OCI-LY3 (cell line): ENCODE data around the gene C9orf50.

ENCODE experiments used
- EZH2phosphoT487 ChIP-seq: fragments of 200-600 bp; shearing (Covaris generic); IDR thresholded peaks from 2 replicates; pipeline ENCODE4 v1.6.1; 2018; ENCODE audit warnings: antibody characterized with exemption, mixed run types, low read depth
- TF ChIP-seq, protein P1 (sequence below): fragments of 200-600, 300-600 bp; sonication (generic); IDR thresholded peaks from 2 replicates; pipeline ENCODE4 v1.5.1; 2014; ENCODE audit warnings: antibody characterized with exemption, low read length, low read depth

- TF ChIP-seq EZH2phosphoT487, result no peak
- TF ChIP-seq, protein P1, sequence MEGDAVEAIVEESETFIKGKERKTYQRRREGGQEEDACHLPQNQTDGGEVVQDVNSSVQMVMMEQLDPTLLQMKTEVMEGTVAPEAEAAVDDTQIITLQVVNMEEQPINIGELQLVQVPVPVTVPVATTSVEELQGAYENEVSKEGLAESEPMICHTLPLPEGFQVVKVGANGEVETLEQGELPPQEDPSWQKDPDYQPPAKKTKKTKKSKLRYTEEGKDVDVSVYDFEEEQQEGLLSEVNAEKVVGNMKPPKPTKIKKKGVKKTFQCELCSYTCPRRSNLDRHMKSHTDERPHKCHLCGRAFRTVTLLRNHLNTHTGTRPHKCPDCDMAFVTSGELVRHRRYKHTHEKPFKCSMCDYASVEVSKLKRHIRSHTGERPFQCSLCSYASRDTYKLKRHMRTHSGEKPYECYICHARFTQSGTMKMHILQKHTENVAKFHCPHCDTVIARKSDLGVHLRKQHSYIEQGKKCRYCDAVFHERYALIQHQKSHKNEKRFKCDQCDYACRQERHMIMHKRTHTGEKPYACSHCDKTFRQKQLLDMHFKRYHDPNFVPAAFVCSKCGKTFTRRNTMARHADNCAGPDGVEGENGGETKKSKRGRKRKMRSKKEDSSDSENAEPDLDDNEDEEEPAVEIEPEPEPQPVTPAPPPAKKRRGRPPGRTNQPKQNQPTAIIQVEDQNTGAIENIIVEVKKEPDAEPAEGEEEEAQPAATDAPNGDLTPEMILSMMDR, result no peak
Observed at GRCh38 chr9:129572517-129572916, 48.4 kb downstream of the C9orf50 start.
